GM23338 (cell line): Measurements from ENCODE around the gene OCA2. TPM values are rescaled to one million over a fixed set of nuclear protein-coding genes. Genes with fewer than 3 reads are reported as not detected.
A peak's percentile ranks its signal among the peaks of the same experiment; 100 is the strongest.

Source experiments
- ATAC-seq: fragments of 200-7000 bp; cut with Tn5 transposase; 3 replicates; pipeline ENCODE4 v1.9.1; 2020
- DNase-seq: peaks from one replicate; pipeline ENCODE4 v3.0.0-alpha.2; 2015; ENCODE audit warnings: low spot score
- H2AFZ ChIP-seq: fragments of 200-600 bp; sonication (generic); 2 replicates; pipeline ENCODE4 v1.8.0; 2016; ENCODE audit warnings: antibody characterized with exemption, mild to moderate bottlenecking, moderate library complexity
- H3F3A ChIP-seq: fragments of 200-600 bp; sonication (generic); replicated peaks from 2 replicates; pipeline ENCODE4 v1.8.0; 2017; ENCODE audit warnings: antibody characterized with exemption, mixed run types, low read depth
- H3K27ac ChIP-seq: fragments of 200-600 bp; sonication (generic); 2 replicates; pipeline ENCODE4 v1.6.1; 2016; ENCODE audit warnings: low read depth
- H3K27me3 ChIP-seq: fragments of 200-600 bp; sonication (generic); 2 replicates; pipeline ENCODE4 v1.8.0; 2016; ENCODE audit warnings: mild to moderate bottlenecking, mixed run types, moderate library complexity; ENCODE audit not compliant: insufficient read depth
- H3K36me3 ChIP-seq: fragments of 200-600 bp; sonication (generic); 2 replicates; pipeline ENCODE4 v1.8.0; 2016; ENCODE audit warnings: mild to moderate bottlenecking; ENCODE audit not compliant: insufficient read depth
- H3K4me1 ChIP-seq: fragments of 200-600 bp; sonication (generic); 2 replicates; pipeline ENCODE4 v1.8.0; 2016; ENCODE audit warnings: mild to moderate bottlenecking, moderate library complexity; ENCODE audit not compliant: insufficient read depth
- H3K4me2 ChIP-seq: fragments of 200-600 bp; sonication (generic); 2 replicates; pipeline ENCODE4 v1.7.1; 2017; ENCODE audit warnings: mixed run types
- H3K4me3 ChIP-seq: fragments of 200-600 bp; sonication (generic); 2 replicates; pipeline ENCODE4 v1.6.1; 2016; ENCODE audit warnings: mixed run types
- H3K79me2 ChIP-seq: fragments of 200-600 bp; sonication (generic); replicated peaks from 2 replicates; pipeline ENCODE4 v1.8.0; 2017; ENCODE audit warnings: mild to moderate bottlenecking; ENCODE audit not compliant: insufficient read depth
- H3K9me2 ChIP-seq: fragments of 200-600 bp; sonication (generic); 2 replicates; pipeline ENCODE4 v1.8.0; 2017; ENCODE audit not compliant: insufficient read depth
- H4K20me1 ChIP-seq: fragments of 200-600 bp; sonication (generic); replicated peaks from 2 replicates; pipeline ENCODE4 v1.8.0; 2017; ENCODE audit warnings: mild to moderate bottlenecking; ENCODE audit not compliant: insufficient read depth
- H3K27ac Mint-ChIP-seq: 2 replicates; pipeline ENCODE4 v1.8.0; 2020; ENCODE audit warnings: inconsistent platforms, mild to moderate bottlenecking, moderate library complexity, mixed read lengths
- H3K27me3 Mint-ChIP-seq: 3 replicates; pipeline ENCODE4 v1.8.0; 2022; ENCODE audit warnings: low read depth, mild to moderate bottlenecking, moderate library complexity, mixed read lengths, inconsistent platforms; ENCODE audit not compliant: insufficient read depth, poor library complexity
- H3K36me3 Mint-ChIP-seq: 3 replicates; pipeline ENCODE4 v1.8.0; 2021; ENCODE audit warnings: low read depth, mild to moderate bottlenecking, inconsistent platforms, moderate library complexity, mixed read lengths
- H3K4me1 Mint-ChIP-seq: 3 replicates; pipeline ENCODE4 v1.8.0; 2020; ENCODE audit warnings: mild to moderate bottlenecking, inconsistent platforms, mixed read lengths
- H3K4me3 Mint-ChIP-seq: 3 replicates; pipeline ENCODE4 v1.8.0; 2021; ENCODE audit warnings: moderate library complexity, mild to moderate bottlenecking, inconsistent platforms, mixed read lengths
- H3K9me3 Mint-ChIP-seq: 3 replicates; pipeline ENCODE4 v1.8.0; 2020; ENCODE audit warnings: moderate library complexity, mild to moderate bottlenecking, inconsistent platforms, mixed read lengths
- CREB1 ChIP-seq: fragments of 250-450 bp; sonication (Bioruptor Pico); IDR thresholded peaks from 2 replicates; pipeline ENCODE4 v1.5.0; 2020; ENCODE audit warnings: low read depth, mild to moderate bottlenecking, moderate library complexity
- CTCF ChIP-seq, 2 experiments: fragments of 200-600 bp in 1 of 2; sonication (generic) in 1 of 2; conservative IDR thresholded peaks; 2 replicates each; pipeline versions ENCODE4 v1.5.1 to v1.6.1; 2016 to 2017; ENCODE audit warnings: antibody characterized with exemption in 2 of 2, low read depth in 2 of 2, mild to moderate bottlenecking in 2 of 2, moderate library complexity in 1 of 2
- ETS1 ChIP-seq: IDR thresholded peaks from 2 replicates; pipeline ENCODE4 v1.6.1; 2016; ENCODE audit warnings: antibody characterized with exemption
- EZH2 ChIP-seq: fragments of 200-600 bp; sonication (generic); IDR thresholded peaks from one replicate; pipeline ENCODE4 v1.8.0; 2017; ENCODE audit warnings: antibody characterized with exemption, mild to moderate bottlenecking, low read depth; ENCODE audit not compliant: unreplicated experiment
- EZH2phosphoT487 ChIP-seq: fragments of 200-600 bp; sonication (generic); IDR thresholded peaks from one replicate; pipeline ENCODE4 v1.8.1; 2018; ENCODE audit warnings: antibody characterized with exemption; ENCODE audit not compliant: unreplicated experiment
- JUNB ChIP-seq: IDR thresholded peaks from one replicate; pipeline ENCODE4 v1.6.1; 2016; ENCODE audit warnings: antibody characterized with exemption; ENCODE audit not compliant: unreplicated experiment
- NANOG ChIP-seq: IDR thresholded peaks from 2 replicates; pipeline ENCODE4 v1.6.1; 2016; ENCODE audit warnings: antibody characterized with exemption, borderline replicate concordance
- POLR2AphosphoS5 ChIP-seq: IDR thresholded peaks from 2 replicates; pipeline ENCODE4 v1.6.1; 2016; ENCODE audit warnings: antibody characterized with exemption, low read depth
- REST ChIP-seq: IDR thresholded peaks from one replicate; pipeline ENCODE4 v1.6.1; 2018; ENCODE audit warnings: antibody characterized with exemption; ENCODE audit not compliant: unreplicated experiment
- STAT1 ChIP-seq: IDR thresholded peaks from one replicate; pipeline ENCODE4 v1.6.1; 2016; ENCODE audit warnings: antibody characterized with exemption; ENCODE audit not compliant: unreplicated experiment
- ZNF114 ChIP-seq: fragments of 250-450 bp; sonication (Bioruptor Pico); IDR thresholded peaks from 2 replicates; pipeline ENCODE4 v1.5.0; 2020; ENCODE audit warnings: mild to moderate bottlenecking, moderate library complexity
- ZNF331 ChIP-seq: fragments of 250-450 bp; sonication (Bioruptor Pico); IDR thresholded peaks from 2 replicates; pipeline ENCODE4 v1.5.0; 2020; ENCODE audit warnings: low read depth, mild to moderate bottlenecking, moderate library complexity
- ZNF462 ChIP-seq: fragments of 250-450 bp; sonication (Bioruptor Pico); IDR thresholded peaks from 2 replicates; pipeline ENCODE4 v1.5.0; 2020; ENCODE audit warnings: mild to moderate bottlenecking, moderate library complexity
- polyA plus RNA-seq: library from polyadenylated mRNA; unstranded; fragments of >200 nt; fragmentation: Nextera tagmentation; extraction: Ambion mirVana; gene quantifications from 2 replicates; pipeline ENCODE4 v1.2.1, GENCODE V29; 2016
- total RNA-seq: library from RNA; depleted of rRNA; stranded (reverse); fragments of >200 nt; shearing (Covaris generic); gene quantifications from 2 replicates; pipeline ENCODE4 v1.2.3, GENCODE V29; 2014

Gene OCA2
- total and polyA plus RNA-seq, 2 experiments from 2014 or later: 0.40 to 0.69 TPM

GRCh38 chr15:27831384-27832236, 267.5 kb downstream of the OCA2 start:
- Histone ChIP-seq H3K9me2 (no peaks in the 10 kb centered on the region; the same call in 1 of the 2 replicates), H3K79me2 (no peaks in the 10 kb centered on the region), H3K27me3 (no peaks in the 10 kb centered on the region), H3K4me2 (no peak overlapping the region), H3K27ac (no peak overlapping the region), H3K36me3 (no peaks in the 10 kb centered on the region), H3K4me3 (no peak overlapping the region), H3K4me1 (no peaks in the 10 kb centered on the region), H3F3A (no peaks in the 10 kb centered on the region), H4K20me1 (no peaks in the 10 kb centered on the region), H2AFZ (0 out of 2 replicates have a peak overlapping the region, but pooled peaks have one; percentile 18)
- ATAC-seq (no peak), DNase-seq (no peak)
- H3K36me3 Mint-ChIP-seq: no peaks in the 10 kb centered on the region; the same call in 2 of the 3 replicates
- no peak overlapping the region for H3K27ac Mint-ChIP-seq
- no peaks in the 10 kb centered on the region for H3K9me3 Mint-ChIP-seq
- peaks cover 4% of the 10 kb centered on the region for H3K4me1 Mint-ChIP-seq
- no peak overlapping the region for H3K4me3 Mint-ChIP-seq
- H3K27me3 Mint-ChIP-seq: peaks cover 3% of the 10 kb centered on the region
- TF ChIP-seq EZH2phosphoT487: no peak
- TF ChIP-seq ZNF114: no peak
- TF ChIP-seq CREB1 (CRISPR knock-in tag): no peak
- TF ChIP-seq POLR2AphosphoS5: no peak
- TF ChIP-seq NANOG: no peak
- no peak for TF ChIP-seq ZNF462
- TF ChIP-seq EZH2: no peak
- TF ChIP-seq ETS1: no peak
- no peak for TF ChIP-seq JUNB
- TF ChIP-seq REST: no peak
- TF ChIP-seq CTCF (conservative IDR thresholded peaks at IDR 0.05; ENCODE audit: low read depth in 2 of 2): no peak
- TF ChIP-seq ZNF331 (CRISPR knock-in tag): no peak
- TF ChIP-seq STAT1: no peak
